PC-9 (cell line): ENCODE measurements around the gene ARHGAP26.

ENCODE experiments used
- CTCF ChIP-seq: fragments of 200-600 bp; sonication (generic); conservative IDR thresholded peaks from 2 replicates; pipeline ENCODE4 v1.6.1; 2017; ENCODE audit warnings: mixed run types, antibody characterized with exemption, mild to moderate bottlenecking, moderate library complexity
- EZH2 ChIP-seq: fragments of 200-600 bp; sonication (generic); IDR thresholded peaks from 2 replicates; pipeline ENCODE4 v1.8.0; 2017; ENCODE audit warnings: antibody characterized with exemption, low read depth

GRCh38 chr5:143051244-143052058 is 281.3 kb downstream of the ARHGAP26 start:
- TF ChIP-seq CTCF (no peak), EZH2 (no peak)
